Measurements from ENCODE around the gene FAAP100. TPM values are rescaled to one million over a fixed set of nuclear protein-coding genes. Genes with fewer than 3 reads are reported as not detected.
"Not testable (repeated sequence)": the region's sequence is repeated elsewhere in the genome, so short reads cannot be mapped to it uniquely, and the experiment has no call there.

Gene FAAP100
- total RNA-seq = 11.0 and 19.8 TPM in 2 replicates

GRCh38 chr17:81552244-81553017, at the start of gene FAAP100:
Gene FAAP100 (minus strand): TSS chr17:81552353. CDS start chr17:81552330, 23 bp downstream.
- DNase-seq (ENCODE audit: low read depth in 2 of 2) = peak; percentile 48 to 86

GRCh38 chr17:81601525-81602120, 49.5 kb upstream of the FAAP100 start:
- peak; percentile 61 to 76 for DNase-seq (ENCODE audit: low read depth in 2 of 2)

GRCh38 chr17:81599719-81600486, 47.8 kb upstream of the FAAP100 start:
- peak; percentile 14 to 62 for DNase-seq (ENCODE audit: low read depth in 2 of 2)

GRCh38 chr17:81593105-81593871, 41.1 kb upstream of the FAAP100 start:
- DNase-seq (ENCODE audit: low read depth in 2 of 2) = no peak

- no peak for DNase-seq (ENCODE audit: low read depth in 2 of 2)
These were observed 39.8 kb upstream of the FAAP100 start for GRCh38 chr17:81591971-81592370.

GRCh38 chr17:81590121-81590520, 38.0 kb upstream of the FAAP100 start:
- no peak for DNase-seq (ENCODE audit: low read depth in 2 of 2)

GRCh38 chr17:81589612-81590011, 37.5 kb upstream of the FAAP100 start:
- no peak for DNase-seq (ENCODE audit: low read depth in 2 of 2)

GRCh38 chr17:81586096-81586495, 33.9 kb upstream of the FAAP100 start:
- no peak for DNase-seq (ENCODE audit: low read depth in 2 of 2)

- not testable (repeated sequence) for DNase-seq (ENCODE audit: low read depth in 2 of 2)
These were observed 32.6 kb upstream of the FAAP100 start for GRCh38 chr17:81584771-81585170.

- peak in 1 of 2 donors; percentile 75 for DNase-seq (ENCODE audit: low read depth in 2 of 2)
These were observed 31.6 kb upstream of the FAAP100 start for GRCh38 chr17:81583589-81584342.

GRCh38 chr17:81582749-81583148, 30.6 kb upstream of the FAAP100 start:
- no peak for DNase-seq (ENCODE audit: low read depth in 2 of 2)

- peak in 1 of 2 donors; percentile 49 for DNase-seq (ENCODE audit: low read depth in 2 of 2)
These were observed 30.2 kb upstream of the FAAP100 start for GRCh38 chr17:81582341-81582740.

GRCh38 chr17:81581758-81582157, 29.6 kb upstream of the FAAP100 start:
- no peak for DNase-seq (ENCODE audit: low read depth in 2 of 2)

- DNase-seq (ENCODE audit: low read depth in 2 of 2) = no peak
These were observed 28.3 kb upstream of the FAAP100 start for GRCh38 chr17:81580481-81580880.

- no peak for DNase-seq (ENCODE audit: low read depth in 2 of 2)
These were observed 27.7 kb upstream of the FAAP100 start for GRCh38 chr17:81579821-81580321.

GRCh38 chr17:81579298-81579697, 27.1 kb upstream of the FAAP100 start:
- no peak for DNase-seq (ENCODE audit: low read depth in 2 of 2)

GRCh38 chr17:81578561-81579225, 26.5 kb upstream of the FAAP100 start:
- DNase-seq (ENCODE audit: low read depth in 2 of 2) = no peak

GRCh38 chr17:81578038-81578441, 25.9 kb upstream of the FAAP100 start:
- no peak for DNase-seq (ENCODE audit: low read depth in 2 of 2)

GRCh38 chr17:81577278-81578000, 25.3 kb upstream of the FAAP100 start:
- no peak for DNase-seq (ENCODE audit: low read depth in 2 of 2)

Measured in dermis microvascular lymphatic vessel endothelial cell (primary cell).